ENCODE results near the gene PSMA4.

The PSMA4 gene

GRCh38 chr15:78565097-78565950 lies 25.1 kb downstream of the PSMA4 start, which contains the start of gene CHRNA5:
Gene CHRNA5 (plus strand): TSS chr15:78565520. CDS start chr15:78565720, 200 bp downstream.
- in situ Hi-C loops (cut with MboI; ENCODE audit: low sequenced_read_pairs, unreplicated experiment), result no loop called here
- DNase-seq (ENCODE audit: low spot score), result peak; percentile 88
- no peak for TF ChIP-seq CTCF (IDR thresholded peaks at IDR 0.05; ENCODE audit: borderline replicate concordance, control extremely low read depth, extremely low read depth, insufficient read depth, missing control alignments)

- DNase-seq (ENCODE audit: low spot score), result peak; percentile 30
- in situ Hi-C loops (cut with MboI; ENCODE audit: low sequenced_read_pairs, unreplicated experiment), result no loop called here
- TF ChIP-seq CTCF (IDR thresholded peaks at IDR 0.05; ENCODE audit: borderline replicate concordance, control extremely low read depth, extremely low read depth, insufficient read depth, missing control alignments), result no peak
These were observed 25.9 kb downstream of the PSMA4 start for GRCh38 chr15:78565951-78566774.

GRCh38 chr15:78567531-78567930 lies 27.3 kb downstream of the PSMA4 start:
- peak; percentile 30 for DNase-seq (ENCODE audit: low spot score)
- in situ Hi-C loops (cut with MboI; ENCODE audit: low sequenced_read_pairs, unreplicated experiment), result no loop called here
- TF ChIP-seq CTCF (IDR thresholded peaks at IDR 0.05; ENCODE audit: borderline replicate concordance, control extremely low read depth, extremely low read depth, insufficient read depth, missing control alignments), result no peak

GRCh38 chr15:78570710-78571109 lies 30.5 kb downstream of the PSMA4 start:
- in situ Hi-C loops (cut with MboI; ENCODE audit: low sequenced_read_pairs, unreplicated experiment), result no loop called here

GRCh38 chr15:78571382-78571781 lies 31.1 kb downstream of the PSMA4 start:
- in situ Hi-C loops (cut with MboI; ENCODE audit: low sequenced_read_pairs, unreplicated experiment), result no loop called here
- TF ChIP-seq CTCF (IDR thresholded peaks at IDR 0.05; ENCODE audit: borderline replicate concordance, control extremely low read depth, extremely low read depth, insufficient read depth, missing control alignments), result no peak
- no peak for DNase-seq (ENCODE audit: low spot score)

More at GRCh38 chr15:78570710-78571109, 30.5 kb downstream of the PSMA4 start:
- no peak for DNase-seq (ENCODE audit: low spot score)
- no peak for TF ChIP-seq CTCF (IDR thresholded peaks at IDR 0.05; ENCODE audit: borderline replicate concordance, control extremely low read depth, extremely low read depth, insufficient read depth, missing control alignments)

- in situ Hi-C loops (cut with MboI; ENCODE audit: low sequenced_read_pairs, unreplicated experiment), result no loop called here
These were observed 33.2 kb downstream of the PSMA4 start for GRCh38 chr15:78573416-78573815.

More at GRCh38 chr15:78573416-78573815, 33.2 kb downstream of the PSMA4 start:
- no peak for DNase-seq (ENCODE audit: low spot score)
- no peak for TF ChIP-seq CTCF (IDR thresholded peaks at IDR 0.05; ENCODE audit: borderline replicate concordance, control extremely low read depth, extremely low read depth, insufficient read depth, missing control alignments)

Data from GM13976 (cell line).